Neural cell (in vitro differentiated cells): Measurements from ENCODE around the gene TEX13A. TPM values are rescaled to one million over a fixed set of nuclear protein-coding genes. Genes with fewer than 3 reads are reported as not detected.

Experiments used
- H2AFZ ChIP-seq: fragments of 200-600, 300-800 bp; sonication (generic), shearing (Covaris generic); 2 replicates; pipeline ENCODE4 v1.6.0; 2014; ENCODE audit warnings: low read depth, mild to moderate bottlenecking, antibody characterized with exemption, low read length, moderate library complexity
- H3F3A ChIP-seq: fragments of 200-600 bp; shearing (Covaris generic); 2 replicates; pipeline ENCODE4 v1.6.1; 2016; ENCODE audit warnings: mild to moderate bottlenecking, moderate library complexity, mixed read lengths, antibody characterized with exemption, low read length; ENCODE audit not compliant: insufficient read depth, poor library complexity, severe bottlenecking
- H3K27ac ChIP-seq: fragments of 200-600, 300-800 bp; sonication (generic), shearing (Covaris generic); 2 replicates; pipeline ENCODE4 v1.5.1; 2014; ENCODE audit warnings: mild to moderate bottlenecking, low read length, moderate library complexity
- H3K27me3 ChIP-seq: fragments of 300-800, 200-600 bp; sonication (generic), shearing (Covaris generic); 2 replicates; pipeline ENCODE4 v1.6.0; 2014; ENCODE audit warnings: mild to moderate bottlenecking, low read depth, low read length, moderate library complexity; ENCODE audit not compliant: insufficient read depth
- H3K36me3 ChIP-seq: fragments of 300-800, 200-600 bp; sonication (generic), shearing (Covaris generic); 2 replicates; pipeline ENCODE4 v1.5.1; 2014; ENCODE audit warnings: mild to moderate bottlenecking, antibody characterized with exemption, low read length, moderate library complexity; ENCODE audit not compliant: insufficient read depth
- H3K4me2 ChIP-seq: fragments of 300-800, 200-600 bp; sonication (generic), shearing (Covaris generic); 2 replicates; pipeline ENCODE4 v1.6.0; 2014; ENCODE audit warnings: mild to moderate bottlenecking, low read length
- H3K4me3 ChIP-seq: fragments of 300-800, 200-600 bp; sonication (generic), shearing (Covaris generic); 2 replicates; pipeline ENCODE4 v1.5.1; 2014; ENCODE audit warnings: mild to moderate bottlenecking, low read length, moderate library complexity
- H3K79me2 ChIP-seq: fragments of 200-600 bp; shearing (Covaris generic); replicated peaks from 2 replicates; pipeline ENCODE4 v1.6.0; 2014; ENCODE audit warnings: mild to moderate bottlenecking, low read length, moderate library complexity; ENCODE audit not compliant: insufficient read depth
- H3K9ac ChIP-seq: fragments of 300-800, 200-600 bp; sonication (generic), shearing (Covaris generic); 2 replicates; pipeline ENCODE4 v1.6.1; 2016; ENCODE audit warnings: mild to moderate bottlenecking, low read length, mixed read lengths
- H3K9me2 ChIP-seq: fragments of 200-600 bp; shearing (Covaris generic); 2 replicates; pipeline ENCODE4 v1.6.1; 2016; ENCODE audit warnings: mild to moderate bottlenecking, low read length, mixed read lengths; ENCODE audit not compliant: insufficient read depth
- H3K9me3 ChIP-seq: fragments of 200-600, 300-800 bp; sonication (generic), shearing (Covaris generic); 2 replicates; pipeline ENCODE4 v1.6.1; 2016; ENCODE audit warnings: mild to moderate bottlenecking, mixed run types, low read length, moderate library complexity, mixed read lengths
- H4K20me1 ChIP-seq: fragments of 200-600 bp; shearing (Covaris generic); 2 replicates; pipeline ENCODE4 v1.6.1; 2016; ENCODE audit warnings: mild to moderate bottlenecking, mixed run types; ENCODE audit not compliant: insufficient read depth
- CTCF ChIP-seq: fragments of 450-650 bp; IDR thresholded peaks from 2 replicates; pipeline ENCODE4 v1.5.1; 2014; ENCODE audit warnings: antibody characterized with exemption, mild to moderate bottlenecking, moderate library complexity; ENCODE audit not compliant: poor library complexity, severe bottlenecking
- EP300 ChIP-seq: fragments of 450-650 bp; conservative IDR thresholded peaks from 2 replicates; pipeline ENCODE4 v1.6.1; 2014; ENCODE audit warnings: antibody characterized with exemption, mild to moderate bottlenecking, moderate library complexity; ENCODE audit not compliant: poor library complexity, severe bottlenecking
- EZH2 ChIP-seq: fragments of 200-600, 300-800 bp; shearing (Covaris generic), sonication (generic); IDR thresholded peaks from 2 replicates; pipeline ENCODE4 v1.6.1; 2014; ENCODE audit warnings: antibody characterized with exemption, low read length, borderline replicate concordance, mild to moderate bottlenecking; ENCODE audit not compliant: insufficient read depth, poor library complexity, severe bottlenecking
- MXI1 ChIP-seq: fragments of 450-650 bp; conservative IDR thresholded peaks from 2 replicates; pipeline ENCODE4 v1.6.1; 2014; ENCODE audit warnings: antibody characterized with exemption, mild to moderate bottlenecking; ENCODE audit not compliant: poor library complexity, severe bottlenecking
- POLR2AphosphoS5 ChIP-seq: IDR thresholded peaks from 2 replicates; pipeline ENCODE4 v1.6.1; 2012
- RAD21 ChIP-seq: fragments of 450-650 bp; conservative IDR thresholded peaks from 2 replicates; pipeline ENCODE4 v1.6.1; 2014; ENCODE audit warnings: antibody characterized with exemption, mild to moderate bottlenecking, moderate library complexity
- REST ChIP-seq: IDR thresholded peaks from 2 replicates; pipeline ENCODE4 v1.6.1; 2012; ENCODE audit warnings: borderline replicate concordance
- SMC3 ChIP-seq: fragments of 450-650 bp; conservative IDR thresholded peaks from 2 replicates; pipeline ENCODE4 v1.6.1; 2014; ENCODE audit warnings: antibody characterized with exemption, mild to moderate bottlenecking, moderate library complexity; ENCODE audit not compliant: poor library complexity
- TAF1 ChIP-seq: IDR thresholded peaks from 2 replicates; pipeline ENCODE4 v1.6.1; 2012; ENCODE audit warnings: low read depth
- polyA plus RNA-seq: library from polyadenylated mRNA; depleted of rRNA; stranded (reverse); fragments of >200 nt; gene quantifications from 2 replicates; pipeline ENCODE4 v1.2.3, GENCODE V29; 2014

Gene TEX13A
- polyA plus RNA-seq, 1 donor from 2014 or later: not detected

GRCh38 chrX:105190252-105190853 lies 30.1 kb downstream of the TEX13A start:
- H3K9ac ChIP-seq: no peak overlapping the region
- no peak overlapping the region for H2AFZ ChIP-seq
- no peaks in the 10 kb centered on the region for H3K79me2 ChIP-seq
- no peaks in the 10 kb centered on the region for H3K9me3 ChIP-seq
- TF ChIP-seq EZH2 (no peak), CTCF (peak; percentile 73), RAD21 (peak; percentile 77), SMC3 (peak; percentile 81), EP300 (no peak), REST (no peak), POLR2AphosphoS5 (no peak), MXI1 (no peak), TAF1 (no peak)
- H3K27me3 ChIP-seq: no peaks in the 10 kb centered on the region
- H3K9me2 ChIP-seq: no peaks in the 10 kb centered on the region
- no peaks in the 10 kb centered on the region for H4K20me1 ChIP-seq
- no peak overlapping the region for H3K27ac ChIP-seq
- no peak overlapping the region for H3K4me2 ChIP-seq
- no peak overlapping the region for H3K4me3 ChIP-seq
- no peaks in the 10 kb centered on the region for H3K36me3 ChIP-seq
- H3F3A ChIP-seq: no peaks in the 10 kb centered on the region

- Histone ChIP-seq H4K20me1 (no peaks in the 10 kb centered on the region), H3K27me3 (no peaks in the 10 kb centered on the region), H3K9me2 (no peaks in the 10 kb centered on the region), H3K79me2 (no peaks in the 10 kb centered on the region), H3K4me3 (no peak overlapping the region), H3K9ac (no peak overlapping the region), H3F3A (no peaks in the 10 kb centered on the region), H3K4me2 (no peak overlapping the region), H3K27ac (no peak overlapping the region), H3K9me3 (no peaks in the 10 kb centered on the region), H3K36me3 (no peaks in the 10 kb centered on the region), H2AFZ (no peak overlapping the region)
- TF ChIP-seq POLR2AphosphoS5 (no peak), TAF1 (no peak), RAD21 (no peak), REST (no peak), MXI1 (no peak), SMC3 (no peak), CTCF (no peak), EZH2 (no peak), EP300 (no peak)
These were observed 31.4 kb downstream of the TEX13A start for GRCh38 chrX:105189093-105189492.
